HUES48 (cell line): ENCODE results near the gene SFMBT1.

Source experiments
- H3K27ac ChIP-seq: one replicate; pipeline ENCODE4 v1.7.0; 2013; ENCODE audit warnings: low read depth, low read length, inconsistent platforms
- H3K27me3 ChIP-seq: 2 replicates; pipeline ENCODE4 v1.6.1; 2013; ENCODE audit warnings: mild to moderate bottlenecking, low read length; ENCODE audit not compliant: control insufficient read depth, insufficient read depth
- H3K36me3 ChIP-seq: 2 replicates; pipeline ENCODE4 v1.6.1; 2013; ENCODE audit warnings: low read length; ENCODE audit not compliant: control insufficient read depth, insufficient read depth
- H3K4me1 ChIP-seq: 2 replicates; pipeline ENCODE4 v1.6.1; 2013; ENCODE audit warnings: mild to moderate bottlenecking, low read length; ENCODE audit not compliant: control insufficient read depth, insufficient read depth
- H3K4me3 ChIP-seq: 2 replicates; pipeline ENCODE4 v1.5.1; 2013; ENCODE audit warnings: mild to moderate bottlenecking, low read depth, low read length
- H3K9ac ChIP-seq: 2 replicates; pipeline ENCODE4 v1.6.1; 2013; ENCODE audit warnings: mild to moderate bottlenecking, low read depth, low read length, moderate library complexity
- H3K9me3 ChIP-seq: 2 replicates; pipeline ENCODE4 v1.6.1; 2013; ENCODE audit warnings: low read length; ENCODE audit not compliant: control insufficient read depth, insufficient read depth

Gene SFMBT1

DNA sequence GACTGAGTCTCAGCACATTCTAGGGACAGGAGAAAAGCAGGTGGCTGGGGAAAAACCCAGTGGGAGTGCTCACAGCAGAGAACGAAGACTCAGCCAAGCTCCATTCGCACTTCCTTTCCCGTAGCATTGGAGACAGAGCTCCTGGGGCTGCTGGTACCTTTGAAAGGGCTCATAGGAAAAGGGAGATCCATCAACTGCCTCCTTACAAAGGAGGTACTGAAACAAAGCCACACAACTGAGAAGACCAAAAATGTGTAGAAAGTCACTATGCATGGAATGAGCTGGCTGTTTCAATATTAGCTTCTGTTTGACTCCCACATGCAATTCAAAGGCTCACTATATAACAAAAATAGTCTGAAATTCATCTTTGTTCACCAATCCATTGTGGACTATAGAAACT is 165.4 kb downstream of the SFMBT1 start:
- Histone ChIP-seq H3K4me1 (peaks cover 4% of the 10 kb centered on the region; the same call in 1 of the 2 replicates), H3K9me3 (no peaks in the 10 kb centered on the region), H3K9ac (no peak overlapping the region), H3K27ac (no peak overlapping the region), H3K4me3 (no peak overlapping the region), H3K36me3 (peaks cover 7% of the 10 kb centered on the region; the same call in 1 of the 2 replicates), H3K27me3 (no peaks in the 10 kb centered on the region)

DNA sequence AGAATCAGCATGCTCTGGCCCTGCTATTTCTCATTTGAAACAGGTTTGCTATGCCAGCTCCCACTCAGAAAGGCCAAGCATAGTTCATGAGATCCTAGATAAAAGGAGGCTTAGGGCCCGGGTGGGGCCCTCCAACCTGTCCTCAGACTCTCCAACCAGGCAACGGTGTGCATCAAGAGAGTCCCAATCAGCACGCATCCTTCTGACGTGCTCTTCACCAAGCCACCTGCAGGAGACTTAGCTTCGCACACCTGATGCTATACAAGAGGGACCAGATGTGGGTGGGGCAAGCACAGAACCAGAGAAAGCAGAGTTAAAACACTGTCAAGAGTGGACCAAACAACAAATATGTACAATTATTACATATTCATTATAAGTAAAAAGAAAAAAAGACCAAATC is 165.8 kb downstream of the SFMBT1 start:
- Histone ChIP-seq H3K36me3 (peaks cover 2% of the 10 kb centered on the region; the same call in 1 of the 2 replicates), H3K27ac (no peak overlapping the region), H3K4me1 (peaks cover 5% of the 10 kb centered on the region; the same call in 1 of the 2 replicates), H3K9me3 (no peaks in the 10 kb centered on the region), H3K27me3 (no peaks in the 10 kb centered on the region), H3K9ac (no peak overlapping the region), H3K4me3 (no peak overlapping the region)

DNA sequence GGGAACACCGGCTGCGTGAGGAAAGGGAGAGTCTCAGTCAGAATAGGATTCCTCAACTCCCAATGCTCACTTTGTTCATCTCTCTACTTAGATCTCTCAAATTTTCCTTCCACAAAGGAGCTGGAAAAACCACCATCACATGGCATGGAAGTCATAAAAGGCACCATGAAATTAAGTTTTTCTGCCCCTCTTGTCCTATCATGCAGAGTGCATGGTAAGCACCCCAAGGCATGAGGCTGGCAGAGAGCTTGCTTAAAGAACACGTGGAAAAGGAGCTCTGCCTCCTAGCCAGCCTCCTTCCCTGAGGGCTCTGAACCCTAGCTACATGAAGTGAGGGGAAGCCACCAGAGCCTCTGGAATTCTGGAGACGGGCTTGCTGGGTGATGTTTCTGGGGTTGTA is 166.3 kb downstream of the SFMBT1 start:
- Histone ChIP-seq H3K9me3 (no peaks in the 10 kb centered on the region), H3K4me3 (no peak overlapping the region), H3K27ac (no peak overlapping the region), H3K27me3 (no peaks in the 10 kb centered on the region), H3K4me1 (peaks cover 5% of the 10 kb centered on the region; the same call in 1 of the 2 replicates), H3K36me3 (no peaks in the 10 kb centered on the region), H3K9ac (no peak overlapping the region)

DNA sequence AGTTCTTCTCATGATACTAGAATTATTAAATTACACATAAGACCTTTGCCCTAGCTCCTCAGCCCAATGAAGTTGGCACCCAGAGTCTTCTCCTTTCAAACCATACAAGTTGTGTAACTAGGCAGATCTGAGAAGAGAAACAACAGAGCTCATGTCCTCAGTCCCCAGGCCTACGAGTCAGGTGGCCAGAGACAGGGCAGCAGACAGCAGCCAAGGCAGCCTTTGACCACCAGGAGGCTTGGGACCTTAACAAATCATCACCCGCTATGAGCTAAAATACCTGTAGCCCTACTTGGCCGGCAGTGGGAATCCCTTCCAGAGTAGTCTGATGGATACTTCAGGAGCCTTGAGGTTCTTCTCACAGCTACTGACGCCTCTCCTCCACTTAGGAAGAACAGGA is 166.8 kb downstream of the SFMBT1 start:
- Histone ChIP-seq H3K4me1 (peaks cover 5% of the 10 kb centered on the region; the same call in 1 of the 2 replicates), H3K4me3 (no peak overlapping the region), H3K9ac (no peak overlapping the region), H3K27ac (no peak overlapping the region), H3K9me3 (no peaks in the 10 kb centered on the region), H3K36me3 (no peaks in the 10 kb centered on the region), H3K27me3 (no peaks in the 10 kb centered on the region)

DNA sequence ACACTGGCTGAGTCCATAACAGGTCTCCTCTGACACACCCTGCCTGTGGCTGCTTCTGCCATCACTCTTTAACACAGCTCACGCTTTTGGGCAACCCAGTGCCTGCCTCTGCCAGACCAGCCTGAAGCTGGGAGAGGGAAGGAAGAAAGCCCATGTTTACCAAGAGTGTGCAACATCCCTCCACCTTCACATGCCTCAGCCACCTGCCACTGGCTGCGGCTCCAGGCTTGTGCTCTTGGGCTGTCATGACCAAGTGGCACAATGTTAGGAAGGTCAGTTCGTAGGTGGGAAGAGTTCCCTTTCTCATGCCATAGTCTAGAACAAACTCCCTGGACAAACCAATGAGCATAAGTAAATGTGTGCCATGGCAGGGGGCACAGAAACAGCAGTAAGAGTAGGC is 168.8 kb downstream of the SFMBT1 start:
- Histone ChIP-seq H3K9me3 (no peaks in the 10 kb centered on the region), H3K4me3 (no peak overlapping the region), H3K4me1 (peaks cover 14% of the 10 kb centered on the region; the same call in 1 of the 2 replicates), H3K36me3 (no peaks in the 10 kb centered on the region), H3K27ac (no peak overlapping the region), H3K27me3 (no peaks in the 10 kb centered on the region), H3K9ac (no peak overlapping the region)

DNA sequence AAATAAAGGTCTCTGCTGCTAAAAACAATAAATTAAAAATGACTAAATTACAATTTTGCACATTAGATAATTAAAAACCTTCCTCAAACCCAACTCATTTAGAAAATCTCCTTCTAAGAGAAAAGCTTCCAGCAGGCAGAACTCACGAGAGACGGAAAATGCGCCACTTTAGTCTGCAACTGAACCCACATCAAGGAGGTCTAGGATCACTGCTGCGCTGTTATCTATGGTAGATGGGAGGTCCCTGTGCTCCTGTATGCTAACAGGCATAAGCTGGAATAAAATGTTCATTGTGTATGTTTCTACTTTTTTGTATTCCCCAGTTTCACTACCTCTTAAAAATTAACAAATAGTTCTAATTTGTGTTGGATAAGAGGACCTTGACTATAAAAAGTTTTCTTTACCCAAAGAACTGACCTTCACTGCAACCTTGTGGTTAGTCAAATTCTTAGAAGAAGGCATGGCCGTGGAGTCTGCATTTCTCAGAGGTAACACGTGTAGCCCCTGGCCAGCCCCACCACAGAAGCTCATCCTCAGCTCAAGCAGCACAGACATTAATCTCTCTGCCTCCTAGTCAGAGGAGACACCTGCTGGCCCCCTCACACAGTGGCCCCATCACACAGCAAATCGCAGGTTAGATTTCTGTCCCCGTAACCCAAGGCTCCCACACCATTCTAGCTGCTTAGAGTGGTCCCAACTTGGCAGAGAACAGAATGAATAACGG is 170.8 kb downstream of the SFMBT1 start:
- H3K36me3 ChIP-seq = no peaks in the 10 kb centered on the region

DNA sequence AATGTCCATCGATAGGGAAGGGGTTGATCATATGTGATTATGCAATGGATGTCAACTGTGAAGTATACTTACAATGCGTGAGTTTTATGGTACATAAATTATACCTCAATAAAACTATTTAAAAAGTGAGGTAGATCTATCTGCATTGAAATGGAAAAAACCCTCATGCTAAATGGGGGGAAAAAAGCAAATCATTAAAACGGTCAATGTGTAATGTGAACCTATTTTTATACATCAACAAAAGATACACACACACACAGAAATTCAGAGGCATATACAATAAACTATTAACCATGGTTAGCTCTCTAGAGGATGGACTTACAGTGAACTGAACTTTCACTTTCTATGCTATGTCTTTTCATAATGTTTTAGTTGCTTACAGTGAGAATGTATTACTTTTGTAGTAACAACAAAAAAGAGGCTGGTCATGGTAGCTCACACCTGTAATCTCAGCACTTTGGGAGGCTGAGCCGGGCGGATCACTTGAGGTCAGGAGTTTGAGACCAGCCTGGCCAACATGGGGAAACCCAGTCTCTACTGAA is 171.6 kb downstream of the SFMBT1 start:
- Histone ChIP-seq H3K9me3 (no peaks in the 10 kb centered on the region), H3K36me3 (no peaks in the 10 kb centered on the region), H3K4me1 (peaks cover 14% of the 10 kb centered on the region; the same call in 1 of the 2 replicates), H3K9ac (no peak overlapping the region), H3K4me3 (no peak overlapping the region), H3K27ac (no peak overlapping the region), H3K27me3 (no peaks in the 10 kb centered on the region)

More for the DNA sequence above, 170.8 kb downstream of the SFMBT1 start:
- H3K27ac ChIP-seq = no peak overlapping the region
- H3K9ac ChIP-seq = no peak overlapping the region
- H3K4me1 ChIP-seq = peaks cover 14% of the 10 kb centered on the region; the same call in 1 of the 2 replicates
- no peak overlapping the region for H3K4me3 ChIP-seq
- no peaks in the 10 kb centered on the region for H3K27me3 ChIP-seq
- H3K9me3 ChIP-seq = no peaks in the 10 kb centered on the region

DNA sequence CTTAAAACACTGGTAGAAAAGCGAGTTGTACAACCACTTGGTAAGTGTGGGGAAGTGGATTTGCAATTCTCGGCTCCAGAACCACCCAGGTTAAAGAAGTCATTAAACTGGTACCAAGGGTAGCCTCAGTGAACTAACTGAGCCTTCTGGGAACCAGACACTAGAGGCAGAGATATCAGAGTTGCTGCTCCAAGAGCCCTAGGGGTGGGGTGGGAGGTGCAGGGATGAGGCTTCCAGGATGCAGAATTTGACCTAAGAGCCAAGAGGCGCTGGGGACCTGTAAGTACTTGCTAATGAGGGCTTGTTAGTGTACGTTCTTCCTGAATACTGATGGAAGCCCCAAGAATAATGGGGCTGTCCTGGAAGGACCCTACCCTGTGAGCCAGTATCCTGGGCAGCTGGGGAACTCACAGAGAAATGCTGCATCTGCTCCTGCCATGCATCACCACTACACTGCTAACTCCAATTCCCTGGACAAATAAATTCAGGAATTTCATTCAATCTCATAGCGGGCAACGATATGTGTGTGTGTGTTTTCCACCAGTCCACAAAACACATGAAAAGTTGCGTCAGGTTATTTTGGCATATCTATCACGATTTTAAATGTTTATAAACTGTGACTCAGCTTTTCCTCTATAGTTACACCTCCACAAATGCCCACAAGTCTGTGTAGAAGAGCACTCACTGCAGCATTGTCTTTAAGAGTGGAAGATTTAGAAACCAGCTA is 172.3 kb downstream of the SFMBT1 start:
- Histone ChIP-seq H3K27me3 (no peaks in the 10 kb centered on the region), H3K36me3 (no peaks in the 10 kb centered on the region), H3K9ac (no peak overlapping the region), H3K4me3 (no peak overlapping the region), H3K9me3 (no peaks in the 10 kb centered on the region), H3K4me1 (peaks cover 14% of the 10 kb centered on the region; the same call in 1 of the 2 replicates), H3K27ac (no peak overlapping the region)

DNA sequence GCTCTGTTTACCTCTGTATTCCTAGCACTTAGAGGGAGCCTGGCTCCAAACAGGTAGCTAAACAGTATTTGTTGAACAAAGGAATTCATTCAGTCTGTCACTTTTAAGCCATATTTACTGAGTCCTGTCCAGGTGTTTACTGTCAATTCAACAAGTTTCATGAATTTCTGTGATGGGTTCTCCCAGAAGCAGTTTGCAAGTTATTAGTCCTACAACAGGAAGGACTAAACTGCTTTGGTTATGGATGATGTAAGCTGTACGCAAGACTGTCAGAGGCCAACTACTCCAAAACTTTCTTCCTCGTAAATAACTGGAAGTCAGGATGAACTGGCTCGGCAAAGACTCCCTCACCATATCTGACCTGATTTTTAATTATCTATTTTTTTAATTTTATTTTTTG is 173.6 kb downstream of the SFMBT1 start:
- no peak overlapping the region for H3K27ac ChIP-seq
- peaks cover 14% of the 10 kb centered on the region; the same call in 1 of the 2 replicates for H3K4me1 ChIP-seq
- H3K9ac ChIP-seq = no peak overlapping the region
- H3K4me3 ChIP-seq = no peak overlapping the region
- H3K27me3 ChIP-seq = no peaks in the 10 kb centered on the region
- H3K36me3 ChIP-seq = no peaks in the 10 kb centered on the region
- H3K9me3 ChIP-seq = no peaks in the 10 kb centered on the region

DNA sequence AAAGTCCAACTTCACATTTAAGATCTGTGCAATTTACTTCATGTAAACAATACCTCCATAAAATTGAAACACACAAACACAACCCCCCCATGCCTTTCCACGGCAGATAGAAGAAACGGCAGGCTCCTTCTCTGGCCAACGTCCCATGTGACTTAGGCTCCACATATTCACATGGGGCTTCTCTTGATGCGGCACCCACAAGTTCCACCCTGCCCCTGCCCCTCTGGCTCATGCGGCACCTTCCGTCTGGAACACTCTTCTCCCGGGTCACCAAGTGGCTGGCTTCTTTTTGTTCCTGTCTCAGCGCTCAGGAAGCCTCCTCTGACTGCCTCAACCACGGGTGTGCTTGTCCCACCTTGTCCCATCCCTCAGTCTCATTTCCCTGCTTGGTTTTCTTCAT is 174.1 kb downstream of the SFMBT1 start:
- Histone ChIP-seq H3K9ac (no peak overlapping the region), H3K4me3 (no peak overlapping the region), H3K9me3 (no peaks in the 10 kb centered on the region), H3K36me3 (no peaks in the 10 kb centered on the region), H3K27ac (no peak overlapping the region), H3K27me3 (no peaks in the 10 kb centered on the region), H3K4me1 (peaks cover 14% of the 10 kb centered on the region; the same call in 1 of the 2 replicates)

DNA sequence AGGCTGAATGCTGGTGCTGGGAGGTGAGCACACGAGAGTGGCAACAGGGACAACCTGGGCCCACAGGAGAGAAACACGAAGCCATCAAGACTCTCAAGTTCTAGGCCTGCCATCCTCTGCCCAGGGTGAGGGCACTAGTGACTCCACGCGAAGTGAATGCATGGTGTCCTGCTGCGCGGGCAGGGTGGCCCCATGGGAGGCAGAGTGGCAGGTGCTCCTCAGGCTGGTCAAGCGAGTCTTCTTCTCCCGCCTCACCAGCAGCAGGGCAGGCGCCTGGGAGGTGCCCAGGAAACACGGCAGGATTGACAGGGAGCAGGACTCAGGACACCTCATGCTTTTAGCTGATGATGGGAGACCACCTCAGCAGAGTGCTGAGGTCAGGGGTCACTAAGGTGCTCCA is 175.4 kb downstream of the SFMBT1 start:
- no peaks in the 10 kb centered on the region for H3K27me3 ChIP-seq

More for the DNA sequence above, 175.4 kb downstream of the SFMBT1 start:
- Histone ChIP-seq H3K27ac (no peak overlapping the region), H3K9me3 (peaks cover 5% of the 10 kb centered on the region; the same call in 1 of the 2 replicates), H3K4me3 (no peak overlapping the region), H3K9ac (no peak overlapping the region), H3K4me1 (peaks cover 10% of the 10 kb centered on the region; the same call in 1 of the 2 replicates), H3K36me3 (no peaks in the 10 kb centered on the region)
